Measurements from ENCODE around the gene MLXIP.

Gene MLXIP

DNA sequence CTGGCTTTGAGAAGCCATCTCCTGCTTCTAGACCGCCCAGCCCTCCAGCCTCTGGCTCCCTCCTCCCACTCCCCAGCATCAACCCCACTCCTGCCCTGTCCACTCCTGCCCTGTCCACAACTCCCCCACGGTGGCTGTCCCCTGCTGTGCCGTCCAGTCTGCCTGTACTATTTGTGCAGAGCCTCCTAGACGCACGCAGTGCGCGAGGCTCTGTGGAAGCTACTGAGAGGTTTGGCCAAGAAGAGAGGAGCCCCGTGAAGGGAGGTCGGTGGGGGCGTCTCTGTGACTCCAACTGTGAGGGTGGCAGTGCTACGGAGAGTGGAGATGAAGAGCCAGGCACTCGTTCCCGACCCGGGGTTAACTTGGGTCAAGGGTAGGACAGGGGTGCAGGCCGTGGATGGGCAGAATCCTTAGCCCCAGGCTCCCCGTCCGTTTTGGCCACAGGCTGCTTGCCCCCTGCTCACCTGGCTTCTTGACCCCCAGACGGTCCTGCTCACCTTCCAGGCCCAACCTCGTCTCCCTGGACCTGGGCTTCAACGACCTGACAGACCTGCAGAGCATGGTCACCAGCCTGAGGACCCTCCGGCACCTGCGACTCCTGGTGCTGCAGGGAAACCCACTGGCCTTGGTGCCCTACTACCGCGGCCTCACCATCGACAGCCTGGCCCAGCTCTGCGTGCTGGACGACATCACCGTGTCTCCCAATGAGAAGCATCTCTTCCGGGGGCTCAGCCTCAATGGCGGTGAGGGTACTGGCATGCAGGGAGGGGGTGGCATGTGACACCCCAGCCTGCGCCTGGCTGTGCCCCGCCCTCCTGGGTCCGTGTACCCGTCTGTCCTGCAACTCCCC is 111.3 kb downstream of the MLXIP start:
- no peak for DNase-seq

DNA sequence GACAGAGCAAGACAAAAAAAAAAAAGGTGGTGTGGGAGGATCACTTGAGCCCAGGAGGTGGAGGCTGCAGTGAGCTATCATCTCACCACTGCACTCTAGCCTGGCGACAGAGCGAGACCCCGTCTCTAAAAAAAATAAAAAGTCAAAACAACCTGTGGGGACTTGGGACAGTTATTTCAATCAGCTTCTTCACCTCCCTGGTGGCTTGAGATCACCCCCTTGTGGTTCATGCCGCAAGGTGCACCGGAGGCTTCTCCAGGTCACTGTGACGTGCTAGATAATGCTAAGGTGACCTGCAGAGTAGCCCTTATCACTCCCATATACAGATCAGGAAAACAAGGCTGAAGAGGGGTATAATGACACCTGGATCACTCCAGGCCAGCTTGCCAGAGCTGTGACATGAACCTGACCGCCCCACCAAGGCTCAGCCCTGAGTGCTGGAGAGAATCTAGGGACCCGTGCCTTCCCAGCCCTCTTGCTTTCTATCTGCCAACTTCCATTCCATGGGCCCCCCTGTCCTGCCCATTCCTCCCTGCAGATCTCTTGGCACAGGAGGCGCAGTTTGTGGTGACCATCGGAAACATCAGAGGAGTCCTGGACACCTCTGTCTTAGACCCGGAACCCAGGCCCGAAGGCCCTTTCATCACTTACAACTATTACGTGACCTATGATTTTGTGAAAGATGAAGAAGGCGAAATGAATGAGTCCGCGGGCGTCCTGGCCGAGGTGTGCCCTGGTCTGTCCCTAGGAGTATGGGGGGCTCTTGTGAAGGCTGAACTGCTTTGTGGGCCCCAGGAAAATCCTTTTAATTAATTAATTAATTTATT is 112.5 kb downstream of the MLXIP start:
- DNase-seq, result peak; percentile 59 to 73 (median 65)

DNA sequence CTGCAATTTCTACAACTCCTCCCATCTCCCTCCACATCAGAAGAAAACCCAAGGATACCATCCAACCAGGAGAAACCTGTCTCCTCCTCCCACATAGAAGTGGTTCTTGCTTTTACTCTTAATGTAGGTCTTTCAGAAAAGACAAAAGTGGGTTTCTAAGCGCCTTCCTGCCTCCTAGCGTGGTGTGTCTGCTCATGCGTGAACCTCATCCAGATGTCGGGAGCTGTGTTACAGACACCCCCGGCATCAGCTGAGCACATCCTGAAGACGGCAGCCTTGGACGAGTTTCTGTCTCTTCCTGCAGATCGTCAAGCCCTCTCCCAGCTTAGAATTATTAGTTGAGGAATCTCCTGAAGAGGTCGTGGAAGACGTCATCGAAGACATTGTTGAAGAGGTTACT is 113.9 kb downstream of the MLXIP start:
- DNase-seq, result no peak

DNA sequence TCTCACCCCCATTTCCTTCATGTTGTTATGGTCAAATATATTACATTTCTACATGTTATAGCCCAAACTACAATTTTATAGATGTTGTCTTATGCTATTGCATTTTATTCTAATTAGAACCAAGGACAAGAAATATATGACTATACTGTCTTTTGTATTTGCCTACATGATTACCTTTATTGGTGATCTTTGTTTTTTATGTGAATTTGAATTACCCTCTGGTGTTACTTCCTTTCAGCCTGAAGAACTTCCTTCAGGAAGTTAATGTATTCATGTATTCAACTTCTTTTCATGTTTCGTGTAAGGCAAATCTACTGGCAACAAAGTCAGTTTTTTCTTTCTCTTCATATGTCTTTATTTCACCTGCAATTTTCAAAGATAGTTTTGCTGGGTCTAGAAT is 116.2 kb downstream of the MLXIP start:
- no peak for DNase-seq

DNA sequence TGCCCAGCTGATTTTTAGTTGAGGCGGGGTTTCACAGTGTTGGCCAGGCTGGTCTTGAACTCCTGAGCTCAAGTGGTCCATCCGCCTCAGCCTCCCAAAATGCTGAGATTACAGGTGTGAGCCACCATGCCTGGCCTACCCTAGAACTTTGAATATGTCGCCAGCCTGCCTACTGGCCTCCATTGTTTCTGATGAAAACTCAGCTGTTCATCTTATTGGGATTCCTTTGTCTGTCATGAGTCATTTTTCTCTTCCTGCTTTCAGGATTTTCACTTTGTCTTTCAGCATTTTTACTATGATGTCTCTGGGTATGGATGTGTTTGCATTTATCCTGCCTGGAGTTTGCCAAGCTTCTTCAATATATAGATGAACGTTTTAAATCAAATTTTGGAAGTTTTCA is 116.8 kb downstream of the MLXIP start:
- no peak for DNase-seq
